GM12878 (cell line): Measurements from ENCODE around the gene GGT6. TPM values are rescaled to one million over a fixed set of nuclear protein-coding genes. Genes with fewer than 3 reads are reported as not detected.
A peak's percentile ranks its signal among the peaks of the same experiment; 100 is the strongest.

Experiments used
- CHD4 ChIP-seq: fragments of 200-600 bp; sonication (generic); IDR thresholded peaks from 2 replicates; pipeline ENCODE4 v1.6.1; 2016; ENCODE audit warnings: mild to moderate bottlenecking
- KDM1A ChIP-seq: fragments of 200-600 bp; sonication (generic); IDR thresholded peaks from 2 replicates; pipeline ENCODE4 v1.6.1; 2016; ENCODE audit warnings: borderline replicate concordance
- MYB ChIP-seq: fragments of 150-350 bp; IDR thresholded peaks from 2 replicates; pipeline ENCODE4 v1.6.1; 2014; ENCODE audit warnings: mild to moderate bottlenecking, low read depth, low read length, borderline replicate concordance
- NFYB ChIP-seq: IDR thresholded peaks from 2 replicates; pipeline ENCODE4 v1.6.1; 2011; ENCODE audit warnings: low read depth, mild to moderate bottlenecking, low read length, improper control_type of control experiment, moderate library complexity; ENCODE audit not compliant: insufficient read depth
- NR2F1 ChIP-seq: fragments of 450-650 bp; conservative IDR thresholded peaks from 2 replicates; pipeline ENCODE4 v1.6.1; 2017; ENCODE audit warnings: mild to moderate bottlenecking
- POLR2AphosphoS5 ChIP-seq: IDR thresholded peaks from 2 replicates; pipeline ENCODE4 v1.6.1; 2011; ENCODE audit warnings: mild to moderate bottlenecking, low read length, inconsistent platforms
- RBBP5 ChIP-seq: fragments of 200-600 bp; sonication (generic); conservative IDR thresholded peaks from 2 replicates; pipeline ENCODE4 v1.6.1; 2016
- RFX5 ChIP-seq: IDR thresholded peaks from 2 replicates; pipeline ENCODE4 v1.6.1; 2011; ENCODE audit warnings: low read depth, low read length, improper control_type of control experiment
- SREBF2 ChIP-seq: IDR thresholded peaks from 2 replicates; pipeline ENCODE4 v1.6.1; 2012; ENCODE audit warnings: mild to moderate bottlenecking, low read length
- ZBED1 ChIP-seq: IDR thresholded peaks from 2 replicates; pipeline ENCODE4 v1.6.1; 2016; ENCODE audit warnings: borderline replicate concordance
- polyA plus RNA-seq, 11 experiments: library from polyadenylated mRNA; depleted of rRNA in 4 of 11; unstranded in 6 of 11; stranded (reverse) in 5 of 11; fragments of >200 nt; fragmentation: Nextera tagmentation in 4 of 11; fragmentation: Illumina TruSeq in 1 of 11; extraction: Ambion mirVana in 4 of 11; extraction: Trizol in 1 of 11; gene quantifications; 1 replicate in 1 of 11; 2 replicates in 10 of 11; pipeline versions ENCODE4 v1.2.1 to v1.2.3, GENCODE V29; 2011 to 2016; ENCODE audit warnings: inconsistent platforms in 2 of 11, missing spikeins in 2 of 11, low read depth in 1 of 11
- total RNA-seq, 4 experiments: library from RNA; depleted of rRNA in 3 of 4; stranded (reverse); fragments of >200 nt in 3 of 4; fragmentation: Illumina TruSeq in 1 of 4; extraction: Trizol in 1 of 4; gene quantifications; 2 replicates each; pipeline versions ENCODE4 v1.2.1 to v1.2.3, GENCODE V29; 2013 to 2021
- TF ChIP-seq, protein P1 (sequence below): fragments of 450-650 bp; IDR thresholded peaks from 2 replicates; pipeline ENCODE4 v1.6.1; 2017; ENCODE audit warnings: mild to moderate bottlenecking, low read depth, inconsistent platforms; ENCODE audit not compliant: poor library complexity, severe bottlenecking
- TF ChIP-seq, protein P2 (sequence below): fragments of 450-650 bp; formaldehyde crosslinking; IDR thresholded peaks from 2 replicates; pipeline ENCODE4 v1.5.0; 2022; ENCODE audit warnings: mild to moderate bottlenecking, missing genetic modification characterization
- TF ChIP-seq, protein P3 (sequence below): fragments of 450-650 bp; conservative IDR thresholded peaks from 2 replicates; pipeline ENCODE4 v1.6.1; 2017; ENCODE audit warnings: mild to moderate bottlenecking, moderate library complexity
- TF ChIP-seq, protein P4 (sequence below): fragments of 450-650 bp; IDR thresholded peaks from 2 replicates; pipeline ENCODE4 v1.6.1; 2016; ENCODE audit warnings: mild to moderate bottlenecking
- TF ChIP-seq, protein P5 (sequence below): fragments of 450-650 bp; IDR thresholded peaks from 2 replicates; pipeline ENCODE4 v1.6.1; 2017; ENCODE audit warnings: mild to moderate bottlenecking, moderate library complexity

GGT6 gene
- total and polyA plus RNA-seq, 10 of the 15 experiments (the other 5 are each of a cell fraction or from before 2014, with no cell fraction given): 0.01 to 0.26 (median 0.13) TPM; not detected in 5

DNA sequence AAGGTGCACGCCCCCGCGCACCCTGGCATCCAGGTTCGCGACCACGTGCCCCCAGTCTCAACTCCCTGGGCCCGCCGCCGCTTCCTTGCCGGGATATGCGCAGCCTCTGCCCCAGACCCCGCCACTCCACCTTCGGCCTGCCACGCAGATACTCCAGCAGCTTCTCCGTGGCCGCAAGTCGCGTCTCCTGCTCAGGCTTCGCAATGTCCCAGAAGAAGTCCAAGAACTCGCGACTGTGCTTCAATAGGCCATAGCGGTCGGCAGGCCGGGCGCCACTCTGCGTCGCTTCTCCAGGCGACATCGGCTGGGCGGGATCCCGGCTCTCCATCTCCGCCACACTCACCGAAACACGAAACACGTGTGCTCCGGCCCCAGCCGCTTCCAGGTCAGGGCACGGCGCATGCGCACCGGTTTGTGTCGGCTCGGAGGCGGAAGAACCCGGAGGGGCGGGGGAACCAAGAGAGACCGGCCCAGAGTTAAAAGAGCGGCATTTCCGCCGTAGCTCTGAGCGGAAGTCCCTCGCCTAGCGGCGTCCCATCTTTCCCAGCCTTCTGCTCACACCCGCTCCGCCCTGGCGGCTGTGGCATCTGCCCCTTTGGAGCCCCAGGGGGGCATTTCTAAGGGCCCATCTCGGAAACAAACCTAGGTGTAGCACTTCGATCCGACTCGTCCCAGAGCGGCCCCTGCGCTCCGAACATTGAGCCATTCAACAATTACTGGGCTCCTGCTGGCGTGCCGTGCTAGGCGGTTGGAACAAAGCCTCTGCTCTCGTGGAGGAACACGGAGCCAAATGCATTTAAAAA is 5.2 kb downstream of the GGT6 start, which contains the start of gene MYBBP1A (continued):
- TF ChIP-seq, protein P1, sequence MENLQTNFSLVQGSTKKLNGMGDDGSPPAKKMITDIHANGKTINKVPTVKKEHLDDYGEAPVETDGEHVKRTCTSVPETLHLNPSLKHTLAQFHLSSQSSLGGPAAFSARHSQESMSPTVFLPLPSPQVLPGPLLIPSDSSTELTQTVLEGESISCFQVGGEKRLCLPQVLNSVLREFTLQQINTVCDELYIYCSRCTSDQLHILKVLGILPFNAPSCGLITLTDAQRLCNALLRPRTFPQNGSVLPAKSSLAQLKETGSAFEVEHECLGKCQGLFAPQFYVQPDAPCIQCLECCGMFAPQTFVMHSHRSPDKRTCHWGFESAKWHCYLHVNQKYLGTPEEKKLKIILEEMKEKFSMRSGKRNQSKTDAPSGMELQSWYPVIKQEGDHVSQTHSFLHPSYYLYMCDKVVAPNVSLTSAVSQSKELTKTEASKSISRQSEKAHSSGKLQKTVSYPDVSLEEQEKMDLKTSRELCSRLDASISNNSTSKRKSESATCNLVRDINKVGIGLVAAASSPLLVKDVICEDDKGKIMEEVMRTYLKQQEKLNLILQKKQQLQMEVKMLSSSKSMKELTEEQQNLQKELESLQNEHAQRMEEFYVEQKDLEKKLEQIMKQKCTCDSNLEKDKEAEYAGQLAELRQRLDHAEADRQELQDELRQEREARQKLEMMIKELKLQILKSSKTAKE: no peak
- TF ChIP-seq MYB: no peak
- TF ChIP-seq, protein P2, sequence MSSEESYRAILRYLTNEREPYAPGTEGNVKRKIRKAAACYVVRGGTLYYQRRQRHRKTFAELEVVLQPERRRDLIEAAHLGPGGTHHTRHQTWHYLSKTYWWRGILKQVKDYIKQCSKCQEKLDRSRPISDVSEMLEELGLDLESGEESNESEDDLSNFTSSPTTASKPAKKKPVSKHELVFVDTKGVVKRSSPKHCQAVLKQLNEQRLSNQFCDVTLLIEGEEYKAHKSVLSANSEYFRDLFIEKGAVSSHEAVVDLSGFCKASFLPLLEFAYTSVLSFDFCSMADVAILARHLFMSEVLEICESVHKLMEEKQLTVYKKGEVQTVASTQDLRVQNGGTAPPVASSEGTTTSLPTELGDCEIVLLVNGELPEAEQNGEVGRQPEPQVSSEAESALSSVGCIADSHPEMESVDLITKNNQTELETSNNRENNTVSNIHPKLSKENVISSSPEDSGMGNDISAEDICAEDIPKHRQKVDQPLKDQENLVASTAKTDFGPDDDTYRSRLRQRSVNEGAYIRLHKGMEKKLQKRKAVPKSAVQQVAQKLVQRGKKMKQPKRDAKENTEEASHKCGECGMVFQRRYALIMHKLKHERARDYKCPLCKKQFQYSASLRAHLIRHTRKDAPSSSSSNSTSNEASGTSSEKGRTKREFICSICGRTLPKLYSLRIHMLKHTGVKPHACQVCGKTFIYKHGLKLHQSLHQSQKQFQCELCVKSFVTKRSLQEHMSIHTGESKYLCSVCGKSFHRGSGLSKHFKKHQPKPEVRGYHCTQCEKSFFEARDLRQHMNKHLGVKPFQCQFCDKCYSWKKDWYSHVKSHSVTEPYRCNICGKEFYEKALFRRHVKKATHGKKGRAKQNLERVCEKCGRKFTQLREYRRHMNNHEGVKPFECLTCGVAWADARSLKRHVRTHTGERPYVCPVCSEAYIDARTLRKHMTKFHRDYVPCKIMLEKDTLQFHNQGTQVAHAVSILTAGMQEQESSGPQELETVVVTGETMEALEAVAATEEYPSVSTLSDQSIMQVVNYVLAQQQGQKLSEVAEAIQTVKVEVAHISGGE (CRISPR knock-in tag): peak; percentile 61
- TF ChIP-seq NR2F1: peak; percentile 74
- TF ChIP-seq NFYB: no peak
- TF ChIP-seq KDM1A: no peak
- no peak for TF ChIP-seq ZBED1
- no peak for TF ChIP-seq SREBF2
- TF ChIP-seq RBBP5: no peak
- TF ChIP-seq, protein P3, sequence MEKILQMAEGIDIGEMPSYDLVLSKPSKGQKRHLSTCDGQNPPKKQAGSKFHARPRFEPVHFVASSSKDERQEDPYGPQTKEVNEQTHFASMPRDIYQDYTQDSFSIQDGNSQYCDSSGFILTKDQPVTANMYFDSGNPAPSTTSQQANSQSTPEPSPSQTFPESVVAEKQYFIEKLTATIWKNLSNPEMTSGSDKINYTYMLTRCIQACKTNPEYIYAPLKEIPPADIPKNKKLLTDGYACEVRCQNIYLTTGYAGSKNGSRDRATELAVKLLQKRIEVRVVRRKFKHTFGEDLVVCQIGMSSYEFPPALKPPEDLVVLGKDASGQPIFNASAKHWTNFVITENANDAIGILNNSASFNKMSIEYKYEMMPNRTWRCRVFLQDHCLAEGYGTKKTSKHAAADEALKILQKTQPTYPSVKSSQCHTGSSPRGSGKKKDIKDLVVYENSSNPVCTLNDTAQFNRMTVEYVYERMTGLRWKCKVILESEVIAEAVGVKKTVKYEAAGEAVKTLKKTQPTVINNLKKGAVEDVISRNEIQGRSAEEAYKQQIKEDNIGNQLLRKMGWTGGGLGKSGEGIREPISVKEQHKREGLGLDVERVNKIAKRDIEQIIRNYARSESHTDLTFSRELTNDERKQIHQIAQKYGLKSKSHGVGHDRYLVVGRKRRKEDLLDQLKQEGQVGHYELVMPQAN: peak; percentile 98
- TF ChIP-seq, protein P4, sequence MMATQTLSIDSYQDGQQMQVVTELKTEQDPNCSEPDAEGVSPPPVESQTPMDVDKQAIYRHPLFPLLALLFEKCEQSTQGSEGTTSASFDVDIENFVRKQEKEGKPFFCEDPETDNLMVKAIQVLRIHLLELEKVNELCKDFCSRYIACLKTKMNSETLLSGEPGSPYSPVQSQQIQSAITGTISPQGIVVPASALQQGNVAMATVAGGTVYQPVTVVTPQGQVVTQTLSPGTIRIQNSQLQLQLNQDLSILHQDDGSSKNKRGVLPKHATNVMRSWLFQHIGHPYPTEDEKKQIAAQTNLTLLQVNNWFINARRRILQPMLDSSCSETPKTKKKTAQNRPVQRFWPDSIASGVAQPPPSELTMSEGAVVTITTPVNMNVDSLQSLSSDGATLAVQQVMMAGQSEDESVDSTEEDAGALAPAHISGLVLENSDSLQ: no peak
- peak; percentile 96 for TF ChIP-seq POLR2AphosphoS5
- TF ChIP-seq, protein P5, sequence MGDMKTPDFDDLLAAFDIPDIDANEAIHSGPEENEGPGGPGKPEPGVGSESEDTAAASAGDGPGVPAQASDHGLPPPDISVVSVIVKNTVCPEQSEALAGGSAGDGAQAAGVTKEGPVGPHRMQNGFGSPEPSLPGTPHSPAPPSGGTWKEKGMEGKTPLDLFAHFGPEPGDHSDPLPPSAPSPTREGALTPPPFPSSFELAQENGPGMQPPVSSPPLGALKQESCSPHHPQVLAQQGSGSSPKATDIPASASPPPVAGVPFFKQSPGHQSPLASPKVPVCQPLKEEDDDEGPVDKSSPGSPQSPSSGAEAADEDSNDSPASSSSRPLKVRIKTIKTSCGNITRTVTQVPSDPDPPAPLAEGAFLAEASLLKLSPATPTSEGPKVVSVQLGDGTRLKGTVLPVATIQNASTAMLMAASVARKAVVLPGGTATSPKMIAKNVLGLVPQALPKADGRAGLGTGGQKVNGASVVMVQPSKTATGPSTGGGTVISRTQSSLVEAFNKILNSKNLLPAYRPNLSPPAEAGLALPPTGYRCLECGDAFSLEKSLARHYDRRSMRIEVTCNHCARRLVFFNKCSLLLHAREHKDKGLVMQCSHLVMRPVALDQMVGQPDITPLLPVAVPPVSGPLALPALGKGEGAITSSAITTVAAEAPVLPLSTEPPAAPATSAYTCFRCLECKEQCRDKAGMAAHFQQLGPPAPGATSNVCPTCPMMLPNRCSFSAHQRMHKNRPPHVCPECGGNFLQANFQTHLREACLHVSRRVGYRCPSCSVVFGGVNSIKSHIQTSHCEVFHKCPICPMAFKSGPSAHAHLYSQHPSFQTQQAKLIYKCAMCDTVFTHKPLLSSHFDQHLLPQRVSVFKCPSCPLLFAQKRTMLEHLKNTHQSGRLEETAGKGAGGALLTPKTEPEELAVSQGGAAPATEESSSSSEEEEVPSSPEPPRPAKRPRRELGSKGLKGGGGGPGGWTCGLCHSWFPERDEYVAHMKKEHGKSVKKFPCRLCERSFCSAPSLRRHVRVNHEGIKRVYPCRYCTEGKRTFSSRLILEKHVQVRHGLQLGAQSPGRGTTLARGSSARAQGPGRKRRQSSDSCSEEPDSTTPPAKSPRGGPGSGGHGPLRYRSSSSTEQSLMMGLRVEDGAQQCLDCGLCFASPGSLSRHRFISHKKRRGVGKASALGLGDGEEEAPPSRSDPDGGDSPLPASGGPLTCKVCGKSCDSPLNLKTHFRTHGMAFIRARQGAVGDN: peak; percentile 82
- TF ChIP-seq CHD4: no peak
- TF ChIP-seq RFX5: no peak
